ENCODE data around the gene TFEC. TPM values are rescaled to one million over a fixed set of nuclear protein-coding genes. Genes with fewer than 3 reads are reported as not detected.

Gene TFEC
- total RNA-seq, 1 experiment from 2014 or later = 0.12 TPM

DNA sequence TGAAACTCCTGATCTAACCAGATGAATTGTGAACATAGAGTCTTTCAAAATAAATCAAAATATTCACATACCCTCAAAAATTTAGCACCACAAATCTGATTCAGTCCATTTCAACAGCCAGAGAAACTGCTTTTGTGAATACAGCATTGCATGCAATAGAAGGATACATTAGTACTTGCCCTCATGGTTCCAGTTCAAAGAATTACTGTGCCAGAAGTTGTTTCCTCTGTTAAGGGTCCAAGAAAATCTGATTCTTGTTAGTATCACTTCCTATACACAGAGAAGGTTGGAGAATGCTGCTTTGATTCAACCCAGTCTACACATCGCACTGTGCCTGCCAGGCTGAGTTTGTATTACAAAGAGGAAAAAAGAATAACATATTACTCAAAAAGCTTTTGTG is 115.6 kb downstream of the TFEC start:
- H2AFZ ChIP-seq (ENCODE audit: low read depth, low read length, poor library complexity, severe bottlenecking) = no peak overlapping the region
- POLR2A ChIA-PET = no interaction called here
- peaks cover 0 to 7% of the 10 kb centered on the region in 2 experiments; a peak in 1 of 4 replicates for H3K4me1 ChIP-seq (ENCODE audit: control insufficient read depth in 1 of 2, insufficient read depth in 2 of 2, low read length in 2 of 2)
- H3K27me3 ChIP-seq (ENCODE audit: insufficient read depth, low read length) = no peaks in the 10 kb centered on the region
- no peak for ATAC-seq
- no peaks in the 10 kb centered on the region for H3K9me3 ChIP-seq (ENCODE audit: control insufficient read depth in 1 of 2, insufficient read depth in 1 of 2, low read depth in 1 of 2, low read length in 2 of 2)
- no peak overlapping the region for H3K9ac ChIP-seq (ENCODE audit: low read length)
- CTCF ChIA-PET = no interaction called here
- BruUV-seq (replicated peaks) = no TSS peak
- RAD21 ChIA-PET (ENCODE audit: low non-redundant PET in 1 of 2, low total read pairs in 2 of 2, uncharacterized antibody in 2 of 2, unreplicated experiment in 2 of 2) = no interaction called here
- no peak for DNase-seq (ENCODE audit: low read depth, low spot score)
- H3K4me3 ChIP-seq (replicated peaks in 1 of 2; ENCODE audit: low read depth in 1 of 2, low read length in 2 of 2) = no peak overlapping the region
- H3K4me2 ChIP-seq (ENCODE audit: low read length) = no peak overlapping the region
- no peaks in the 10 kb centered on the region for H3K36me3 ChIP-seq (ENCODE audit: control insufficient read depth in 1 of 2, insufficient read depth in 2 of 2, low read length in 2 of 2)
- H4K20me1 ChIP-seq (ENCODE audit: insufficient read depth) = no peaks in the 10 kb centered on the region
- H3K79me2 ChIP-seq (ENCODE audit: insufficient read depth, low read length) = no peaks in the 10 kb centered on the region
- no peak for TF ChIP-seq ZFX (IDR thresholded peaks at IDR 0.05)
- TF ChIP-seq, protein P1, sequence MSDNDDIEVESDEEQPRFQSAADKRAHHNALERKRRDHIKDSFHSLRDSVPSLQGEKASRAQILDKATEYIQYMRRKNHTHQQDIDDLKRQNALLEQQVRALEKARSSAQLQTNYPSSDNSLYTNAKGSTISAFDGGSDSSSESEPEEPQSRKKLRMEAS (IDR thresholded peaks at IDR 0.05) = no peak
- no peak for TF ChIP-seq SRF (IDR thresholded peaks at IDR 0.05; ENCODE audit: low read depth)
- no peak overlapping the region for H3K27ac ChIP-seq (ENCODE audit: low read depth, low read length)
- no peaks in the 10 kb centered on the region for H3K9me2 ChIP-seq (ENCODE audit: insufficient read depth)
- intact Hi-C loops (cut with micrococcal nuclease) = loop anchor here (10.0 kb wide), 1 partner anchor 1890 kb away; no protein-coding TSS in a partner anchor

DNA sequence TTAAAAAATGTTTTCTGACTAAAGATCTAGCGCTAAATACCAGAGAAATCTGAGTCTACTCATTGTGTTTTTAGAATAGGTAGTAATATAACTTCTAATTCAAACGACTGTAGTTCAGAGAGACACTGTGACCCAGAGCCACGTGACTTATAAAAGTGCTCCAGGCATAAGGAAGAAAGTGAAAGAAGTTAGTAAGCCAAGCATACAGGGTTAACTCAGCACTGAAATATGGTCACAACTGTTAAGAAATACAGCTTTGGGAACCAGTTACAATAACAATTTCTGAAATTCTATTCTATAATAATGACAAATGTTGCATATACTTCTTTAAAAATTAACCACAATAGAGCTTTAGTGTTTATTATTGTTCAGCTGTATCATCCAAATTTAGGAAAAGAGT is 119.1 kb downstream of the TFEC start:
- no peak for ATAC-seq
- RAD21 ChIA-PET (ENCODE audit: low non-redundant PET in 1 of 2, low total read pairs in 2 of 2, uncharacterized antibody in 2 of 2, unreplicated experiment in 2 of 2) = no interaction called here
- TF ChIP-seq, protein P1 (IDR thresholded peaks at IDR 0.05) = no peak
- TF ChIP-seq, protein P2, sequence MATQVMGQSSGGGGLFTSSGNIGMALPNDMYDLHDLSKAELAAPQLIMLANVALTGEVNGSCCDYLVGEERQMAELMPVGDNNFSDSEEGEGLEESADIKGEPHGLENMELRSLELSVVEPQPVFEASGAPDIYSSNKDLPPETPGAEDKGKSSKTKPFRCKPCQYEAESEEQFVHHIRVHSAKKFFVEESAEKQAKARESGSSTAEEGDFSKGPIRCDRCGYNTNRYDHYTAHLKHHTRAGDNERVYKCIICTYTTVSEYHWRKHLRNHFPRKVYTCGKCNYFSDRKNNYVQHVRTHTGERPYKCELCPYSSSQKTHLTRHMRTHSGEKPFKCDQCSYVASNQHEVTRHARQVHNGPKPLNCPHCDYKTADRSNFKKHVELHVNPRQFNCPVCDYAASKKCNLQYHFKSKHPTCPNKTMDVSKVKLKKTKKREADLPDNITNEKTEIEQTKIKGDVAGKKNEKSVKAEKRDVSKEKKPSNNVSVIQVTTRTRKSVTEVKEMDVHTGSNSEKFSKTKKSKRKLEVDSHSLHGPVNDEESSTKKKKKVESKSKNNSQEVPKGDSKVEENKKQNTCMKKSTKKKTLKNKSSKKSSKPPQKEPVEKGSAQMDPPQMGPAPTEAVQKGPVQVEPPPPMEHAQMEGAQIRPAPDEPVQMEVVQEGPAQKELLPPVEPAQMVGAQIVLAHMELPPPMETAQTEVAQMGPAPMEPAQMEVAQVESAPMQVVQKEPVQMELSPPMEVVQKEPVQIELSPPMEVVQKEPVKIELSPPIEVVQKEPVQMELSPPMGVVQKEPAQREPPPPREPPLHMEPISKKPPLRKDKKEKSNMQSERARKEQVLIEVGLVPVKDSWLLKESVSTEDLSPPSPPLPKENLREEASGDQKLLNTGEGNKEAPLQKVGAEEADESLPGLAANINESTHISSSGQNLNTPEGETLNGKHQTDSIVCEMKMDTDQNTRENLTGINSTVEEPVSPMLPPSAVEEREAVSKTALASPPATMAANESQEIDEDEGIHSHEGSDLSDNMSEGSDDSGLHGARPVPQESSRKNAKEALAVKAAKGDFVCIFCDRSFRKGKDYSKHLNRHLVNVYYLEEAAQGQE (IDR thresholded peaks at IDR 0.05; ENCODE audit: low read depth) = no peak
- TF ChIP-seq ZNF274 (IDR thresholded peaks at IDR 0.05; ENCODE audit: low read depth, low read length) (no peak), CBX3 (IDR thresholded peaks at IDR 0.05; ENCODE audit: low read depth) (no peak), SIN3A (IDR thresholded peaks at IDR 0.05; ENCODE audit: low read depth) (no peak), JUND (IDR thresholded peaks at IDR 0.05) (no peak), POLR2A (IDR thresholded peaks at IDR 0.05; ENCODE audit: borderline replicate concordance, extremely low read depth, insufficient read depth, insufficient read length) (no peak), RAD21 (IDR thresholded peaks at IDR 0.05; ENCODE audit: low read depth) (no peak), SP1 (IDR thresholded peaks at IDR 0.05; ENCODE audit: low read depth) (no peak), CEBPB (IDR thresholded peaks at IDR 0.05; ENCODE audit: low read depth) (no peak), ZFX (IDR thresholded peaks at IDR 0.05) (no peak)
- TF ChIP-seq, protein P3, sequence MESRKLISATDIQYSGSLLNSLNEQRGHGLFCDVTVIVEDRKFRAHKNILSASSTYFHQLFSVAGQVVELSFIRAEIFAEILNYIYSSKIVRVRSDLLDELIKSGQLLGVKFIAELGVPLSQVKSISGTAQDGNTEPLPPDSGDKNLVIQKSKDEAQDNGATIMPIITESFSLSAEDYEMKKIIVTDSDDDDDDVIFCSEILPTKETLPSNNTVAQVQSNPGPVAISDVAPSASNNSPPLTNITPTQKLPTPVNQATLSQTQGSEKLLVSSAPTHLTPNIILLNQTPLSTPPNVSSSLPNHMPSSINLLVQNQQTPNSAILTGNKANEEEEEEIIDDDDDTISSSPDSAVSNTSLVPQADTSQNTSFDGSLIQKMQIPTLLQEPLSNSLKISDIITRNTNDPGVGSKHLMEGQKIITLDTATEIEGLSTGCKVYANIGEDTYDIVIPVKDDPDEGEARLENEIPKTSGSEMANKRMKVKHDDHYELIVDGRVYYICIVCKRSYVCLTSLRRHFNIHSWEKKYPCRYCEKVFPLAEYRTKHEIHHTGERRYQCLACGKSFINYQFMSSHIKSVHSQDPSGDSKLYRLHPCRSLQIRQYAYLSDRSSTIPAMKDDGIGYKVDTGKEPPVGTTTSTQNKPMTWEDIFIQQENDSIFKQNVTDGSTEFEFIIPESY (IDR thresholded peaks at IDR 0.05; ENCODE audit: extremely low read depth, insufficient replicate concordance, low read length) = no peak

More for the DNA sequence above, 119.1 kb downstream of the TFEC start:
- no TSS peak for BruUV-seq (replicated peaks)
- no peaks in the 10 kb centered on the region for H4K20me1 ChIP-seq (ENCODE audit: insufficient read depth)
- H3K79me2 ChIP-seq (ENCODE audit: insufficient read depth, low read length) = no peaks in the 10 kb centered on the region
- CTCF ChIA-PET = no interaction called here
- H3K36me3 ChIP-seq (ENCODE audit: control insufficient read depth in 1 of 2, insufficient read depth in 2 of 2, low read length in 2 of 2) = no peaks in the 10 kb centered on the region
- H2AFZ ChIP-seq (ENCODE audit: low read depth, low read length, poor library complexity, severe bottlenecking) = peak overlapping the region; percentile 8
- no peak for DNase-seq (ENCODE audit: low read depth, low spot score)
- intact Hi-C loops (cut with micrococcal nuclease) = loop anchor here (10.0 kb wide), 1 partner anchor 1887 kb away; no protein-coding TSS in a partner anchor
- no peak overlapping the region for H3K27ac ChIP-seq (ENCODE audit: low read depth, low read length)
- POLR2A ChIA-PET = no interaction called here
- H3K4me1 ChIP-seq (ENCODE audit: control insufficient read depth in 1 of 2, insufficient read depth in 2 of 2, low read length in 2 of 2) = peaks cover 0 to 7% of the 10 kb centered on the region in 2 experiments; a peak in 1 of 4 replicates
- no peak overlapping the region for H3K4me3 ChIP-seq (replicated peaks in 1 of 2; ENCODE audit: low read depth in 1 of 2, low read length in 2 of 2)
- H3K27me3 ChIP-seq (ENCODE audit: insufficient read depth, low read length) = no peaks in the 10 kb centered on the region
- no peak overlapping the region for H3K4me2 ChIP-seq (ENCODE audit: low read length)
- H3K9ac ChIP-seq (ENCODE audit: low read length) = no peak overlapping the region
- H3K9me3 ChIP-seq (ENCODE audit: control insufficient read depth in 1 of 2, insufficient read depth in 1 of 2, low read depth in 1 of 2, low read length in 2 of 2) = no peaks in the 10 kb centered on the region
- H3K9me2 ChIP-seq (ENCODE audit: insufficient read depth) = no peaks in the 10 kb centered on the region

All from HCT116 (cell line).